ENCODE data around the gene AMN1. TPM values are rescaled to one million over a fixed set of nuclear protein-coding genes. Genes with fewer than 3 reads are reported as not detected.

Gene AMN1
- polyA plus RNA-seq, 1 donor (not counting 4 experiments of a cell fraction or from before 2014, with no cell fraction given) = 11.3 TPM

DNA sequence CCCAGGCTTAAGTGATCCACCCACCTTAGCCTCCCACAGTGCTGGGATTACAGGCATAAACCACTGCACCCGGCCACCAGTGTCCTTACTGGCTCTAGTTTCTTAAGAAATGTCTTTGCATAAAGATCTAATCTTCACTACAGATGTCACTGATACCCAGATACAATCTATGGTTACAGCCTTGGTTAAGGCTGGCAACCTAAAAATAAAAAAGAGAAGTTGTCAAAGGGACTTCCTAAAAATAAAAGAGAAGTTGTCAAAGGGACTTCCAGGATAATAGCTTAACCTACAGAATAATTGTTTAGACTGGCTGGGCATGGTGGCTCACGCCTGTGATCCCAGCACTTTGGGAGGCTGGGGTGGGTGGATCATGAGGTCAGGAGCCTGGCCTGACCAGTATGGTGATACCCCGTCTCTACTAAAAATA, 41.7 kb downstream of the AMN1 start:
- DNase-seq (ENCODE audit: low read depth, low spot score) (no peak), FAIRE-seq (no peak)
- Histone ChIP-seq H3K4me2 (ENCODE audit: control insufficient read depth, extremely low read depth, insufficient read depth, low read depth, low read length) (no peak overlapping the region), H4K20me1 (ENCODE audit: control insufficient read depth, extremely low read depth, insufficient read depth, low read length) (no peaks in the 10 kb centered on the region), H3K9me1 (ENCODE audit: control insufficient read depth, extremely low read depth, insufficient read depth, low read length) (no peaks in the 10 kb centered on the region), H3K27me3 (ENCODE audit: control insufficient read depth, extremely low read depth, insufficient read depth, low read length) (no peaks in the 10 kb centered on the region), H3K27ac (ENCODE audit: control insufficient read depth, insufficient read depth, low read length) (no peak overlapping the region), H3K4me3 (ENCODE audit: control insufficient read depth in 2 of 3, extremely low read depth in 1 of 3, insufficient read depth in 2 of 3, low read depth in 1 of 3, low read length in 3 of 3) (no peak overlapping the region), H3K9ac (ENCODE audit: control insufficient read depth, extremely low read depth, insufficient read depth, low read length) (no peak overlapping the region), H2AFZ (ENCODE audit: control insufficient read depth, low read length) (no peak overlapping the region), H3K79me2 (ENCODE audit: control insufficient read depth, insufficient read depth, low read length) (no peaks in the 10 kb centered on the region), H3K36me3 (ENCODE audit: control insufficient read depth in 2 of 2, extremely low read depth in 1 of 2, insufficient read depth in 2 of 2, low read length in 2 of 2) (no peaks in the 10 kb centered on the region), H3K9me3 (ENCODE audit: control insufficient read depth, low read depth, low read length) (no peaks in the 10 kb centered on the region), H3K4me1 (ENCODE audit: control insufficient read depth, extremely low read depth, insufficient read depth, low read length) (no peaks in the 10 kb centered on the region)
- TF ChIP-seq CTCF (optimal IDR thresholded peaks at IDR 0.05 in 1 of 3, IDR thresholded peaks at IDR 0.05 in 1 of 3, conservative IDR thresholded peaks at IDR 0.05 in 1 of 3; ENCODE audit: extremely low read depth in 1 of 3, insufficient read depth in 2 of 3, low read length in 3 of 3) = no peak
- no peak for TF ChIP-seq EZH2 (IDR thresholded peaks at IDR 0.05; ENCODE audit: low read length)
- dilution Hi-C loops (cut with MboI; ENCODE audit: extremely low pct_ligation_motif_present, low sequenced_read_pairs) = no loop called here

DNA sequence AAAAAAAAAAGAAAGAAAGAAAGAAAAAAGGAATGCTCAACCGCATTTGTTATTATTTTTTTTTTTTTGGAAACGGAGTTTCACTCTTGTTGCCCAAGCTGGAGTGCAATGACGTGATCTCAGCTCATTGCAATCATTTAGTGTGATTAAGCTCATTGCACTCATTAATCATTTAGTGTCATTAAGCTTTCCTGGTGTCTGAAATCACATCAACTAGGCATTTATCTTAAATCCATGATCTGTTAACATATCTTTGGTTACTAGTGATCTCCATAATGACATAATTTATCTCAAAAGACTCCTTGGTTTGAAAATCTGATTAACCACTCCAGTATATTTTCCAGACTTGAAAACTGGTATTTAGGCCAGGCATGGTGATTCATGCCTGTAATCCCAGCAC, 43.0 kb downstream of the AMN1 start:
- DNase-seq (ENCODE audit: low read depth, low spot score) = no peak
- no peak overlapping the region for H3K27ac ChIP-seq (ENCODE audit: control insufficient read depth, insufficient read depth, low read length)
- H3K79me2 ChIP-seq (ENCODE audit: control insufficient read depth, insufficient read depth, low read length) = no peaks in the 10 kb centered on the region
- H3K9me3 ChIP-seq (ENCODE audit: control insufficient read depth, low read depth, low read length) = no peaks in the 10 kb centered on the region
- no peaks in the 10 kb centered on the region for H3K9me1 ChIP-seq (ENCODE audit: control insufficient read depth, extremely low read depth, insufficient read depth, low read length)
- H3K4me1 ChIP-seq (ENCODE audit: control insufficient read depth, extremely low read depth, insufficient read depth, low read length) = no peaks in the 10 kb centered on the region
- TF ChIP-seq EZH2 (IDR thresholded peaks at IDR 0.05; ENCODE audit: low read length) = no peak
- no peak for TF ChIP-seq CTCF (optimal IDR thresholded peaks at IDR 0.05 in 1 of 3, IDR thresholded peaks at IDR 0.05 in 1 of 3, conservative IDR thresholded peaks at IDR 0.05 in 1 of 3; ENCODE audit: extremely low read depth in 1 of 3, insufficient read depth in 2 of 3, low read length in 3 of 3)
- H3K4me3 ChIP-seq (ENCODE audit: control insufficient read depth in 2 of 3, extremely low read depth in 1 of 3, insufficient read depth in 2 of 3, low read depth in 1 of 3, low read length in 3 of 3) = no peak overlapping the region
- no peaks in the 10 kb centered on the region for H4K20me1 ChIP-seq (ENCODE audit: control insufficient read depth, extremely low read depth, insufficient read depth, low read length)
- FAIRE-seq = no peak
- H2AFZ ChIP-seq (ENCODE audit: control insufficient read depth, low read length) = no peak overlapping the region
- no peaks in the 10 kb centered on the region for H3K36me3 ChIP-seq (ENCODE audit: control insufficient read depth in 2 of 2, extremely low read depth in 1 of 2, insufficient read depth in 2 of 2, low read length in 2 of 2)
- H3K4me2 ChIP-seq (ENCODE audit: control insufficient read depth, extremely low read depth, insufficient read depth, low read depth, low read length) = no peak overlapping the region
- no peaks in the 10 kb centered on the region for H3K27me3 ChIP-seq (ENCODE audit: control insufficient read depth, extremely low read depth, insufficient read depth, low read length)
- dilution Hi-C loops (cut with MboI; ENCODE audit: extremely low pct_ligation_motif_present, low sequenced_read_pairs) = no loop called here
- H3K9ac ChIP-seq (ENCODE audit: control insufficient read depth, extremely low read depth, insufficient read depth, low read length) = no peak overlapping the region

Data from keratinocyte (primary cell).